Osteoblast (primary cell): ENCODE measurements around the gene MEGF10. TPM values are rescaled to one million over a fixed set of nuclear protein-coding genes. Genes with fewer than 3 reads are reported as not detected.

ENCODE experiments used
- DNase-seq: peaks from one replicate; pipeline ENCODE4 v3.0.0; 2011; ENCODE audit warnings: low spot score, mixed read lengths; ENCODE audit not compliant: insufficient read length; ENCODE audit errors: missing footprints
- H2AFZ ChIP-seq: 2 replicates; pipeline ENCODE4 v1.6.0; 2011; ENCODE audit warnings: mild to moderate bottlenecking, low read length
- H3K27ac ChIP-seq: 2 replicates; pipeline ENCODE4 v1.5.1; 2011; ENCODE audit warnings: mild to moderate bottlenecking, low read depth, low read length, moderate library complexity
- H3K27me3 ChIP-seq: 2 replicates; pipeline ENCODE4 v1.6.0; 2012; ENCODE audit warnings: mild to moderate bottlenecking, control low read depth, inconsistent platforms, low read length, moderate library complexity; ENCODE audit not compliant: insufficient read depth
- H3K36me3 ChIP-seq: 2 replicates; pipeline ENCODE4 v1.5.1; 2011; ENCODE audit warnings: mild to moderate bottlenecking, low read length, control low read depth, moderate library complexity; ENCODE audit not compliant: insufficient read depth
- H3K4me1 ChIP-seq: 2 replicates; pipeline ENCODE4 v1.5.1; 2011; ENCODE audit warnings: mild to moderate bottlenecking, low read length, control low read depth, moderate library complexity; ENCODE audit not compliant: insufficient read depth
- H3K4me2 ChIP-seq: 2 replicates; pipeline ENCODE4 v1.6.0; 2011; ENCODE audit warnings: mild to moderate bottlenecking, low read length; ENCODE audit not compliant: insufficient read depth
- H3K4me3 ChIP-seq: fragments of 200-600 bp; sonication (generic); 3 replicates; pipeline ENCODE4 v1.5.1; 2012; ENCODE audit warnings: mild to moderate bottlenecking, low read length, inconsistent platforms; ENCODE audit not compliant: insufficient read depth
- H3K79me2 ChIP-seq: 2 replicates; pipeline ENCODE4 v1.6.0; 2012; ENCODE audit warnings: mild to moderate bottlenecking, low read length, control low read depth, inconsistent platforms; ENCODE audit not compliant: insufficient read depth
- H3K9me3 ChIP-seq: 2 replicates; pipeline ENCODE4 v1.5.1; 2011; ENCODE audit warnings: low read depth, low read length, control low read depth
- H4K20me1 ChIP-seq: 2 replicates; pipeline ENCODE4 v1.6.0; 2012; ENCODE audit warnings: mild to moderate bottlenecking, low read length, control low read depth; ENCODE audit not compliant: insufficient read depth
- small RNA-seq: library from RNA; depleted of rRNA; stranded (forward); fragments of <200 nt; gene quantifications from one replicate; pipeline ENCODE3, GENCODE V24; 2012
- total RNA-seq: library from RNA; depleted of rRNA; stranded (reverse); fragments of >200 nt; gene quantifications from 2 replicates; pipeline ENCODE4 v1.2.3, GENCODE V29; 2012
- TF ChIP-seq, protein P1 (sequence below): IDR thresholded peaks from 2 replicates; pipeline ENCODE4 v1.5.1; 2011; ENCODE audit warnings: mild to moderate bottlenecking, low read depth, low read length, moderate library complexity; ENCODE audit errors: extremely low read depth

MEGF10 gene
- total RNA-seq, 1 donor = 1.4 TPM

GRCh38 chr5:127506616-127507015 is 216.0 kb downstream of the MEGF10 start:
- TF ChIP-seq, protein P1, sequence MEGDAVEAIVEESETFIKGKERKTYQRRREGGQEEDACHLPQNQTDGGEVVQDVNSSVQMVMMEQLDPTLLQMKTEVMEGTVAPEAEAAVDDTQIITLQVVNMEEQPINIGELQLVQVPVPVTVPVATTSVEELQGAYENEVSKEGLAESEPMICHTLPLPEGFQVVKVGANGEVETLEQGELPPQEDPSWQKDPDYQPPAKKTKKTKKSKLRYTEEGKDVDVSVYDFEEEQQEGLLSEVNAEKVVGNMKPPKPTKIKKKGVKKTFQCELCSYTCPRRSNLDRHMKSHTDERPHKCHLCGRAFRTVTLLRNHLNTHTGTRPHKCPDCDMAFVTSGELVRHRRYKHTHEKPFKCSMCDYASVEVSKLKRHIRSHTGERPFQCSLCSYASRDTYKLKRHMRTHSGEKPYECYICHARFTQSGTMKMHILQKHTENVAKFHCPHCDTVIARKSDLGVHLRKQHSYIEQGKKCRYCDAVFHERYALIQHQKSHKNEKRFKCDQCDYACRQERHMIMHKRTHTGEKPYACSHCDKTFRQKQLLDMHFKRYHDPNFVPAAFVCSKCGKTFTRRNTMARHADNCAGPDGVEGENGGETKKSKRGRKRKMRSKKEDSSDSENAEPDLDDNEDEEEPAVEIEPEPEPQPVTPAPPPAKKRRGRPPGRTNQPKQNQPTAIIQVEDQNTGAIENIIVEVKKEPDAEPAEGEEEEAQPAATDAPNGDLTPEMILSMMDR = no peak
- Histone ChIP-seq H3K27me3 (peaks cover 26% of the 10 kb centered on the region), H3K4me3 (no peak overlapping the region), H3K9me3 (no peaks in the 10 kb centered on the region), H3K79me2 (no peaks in the 10 kb centered on the region), H3K4me1 (no peaks in the 10 kb centered on the region), H3K4me2 (no peak overlapping the region), H4K20me1 (no peaks in the 10 kb centered on the region), H3K36me3 (no peaks in the 10 kb centered on the region), H3K27ac (no peak overlapping the region), H2AFZ (no peak overlapping the region)
- DNase-seq = no peak

DNA sequence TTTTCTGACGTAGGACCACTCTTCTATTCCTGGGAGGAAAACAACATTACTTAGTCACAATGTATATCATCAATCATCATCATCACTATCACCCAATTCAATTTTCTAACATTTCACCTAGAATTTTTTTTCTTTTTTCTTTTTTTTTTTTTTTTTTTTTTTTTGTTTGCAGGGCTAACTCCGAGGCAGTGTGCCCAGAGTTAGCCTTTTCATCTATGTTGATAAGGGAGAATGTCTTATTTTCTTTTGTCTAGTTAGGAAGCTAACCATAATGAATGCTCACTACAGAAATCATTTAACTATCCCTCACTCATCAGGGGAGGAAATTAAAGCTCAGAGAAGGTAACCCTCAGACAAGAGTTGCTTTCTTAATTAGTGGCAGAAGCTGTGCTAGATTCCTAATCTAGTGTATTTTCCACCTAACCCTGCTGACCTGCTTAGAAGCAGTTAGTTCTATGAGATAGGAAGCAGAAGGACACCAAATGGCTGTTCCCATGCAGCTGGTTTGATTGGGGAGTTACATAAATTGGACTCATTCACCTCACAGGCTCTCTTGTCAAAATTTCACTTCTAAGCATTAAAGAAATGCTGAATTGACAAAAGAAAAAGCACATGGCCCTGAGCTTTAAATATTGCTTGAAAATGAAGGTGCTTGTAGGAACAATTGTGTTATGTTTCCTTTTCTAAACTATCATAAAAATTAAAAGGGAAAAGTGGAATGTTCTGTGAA is 218.2 kb downstream of the MEGF10 start:
- Histone ChIP-seq H2AFZ (no peak overlapping the region), H4K20me1 (no peaks in the 10 kb centered on the region)

More for the DNA sequence above, 218.2 kb downstream of the MEGF10 start:
- H3K9me3 ChIP-seq = no peaks in the 10 kb centered on the region
- H3K36me3 ChIP-seq = no peaks in the 10 kb centered on the region
- H3K4me3 ChIP-seq = no peak overlapping the region
- H3K27me3 ChIP-seq = peaks cover 35% of the 10 kb centered on the region
- H3K4me1 ChIP-seq = no peaks in the 10 kb centered on the region
- H3K79me2 ChIP-seq = no peaks in the 10 kb centered on the region
- peak; percentile 4 for DNase-seq
- TF ChIP-seq, protein P1 = no peak
- no peak overlapping the region for H3K27ac ChIP-seq
- no peak overlapping the region for H3K4me2 ChIP-seq

Small RNA genes within 50 kb of the gene (small RNA-seq; reads per million reads assigned to genes)
- not detected for gene AC010424.1

Other genes with a start within 250 kb of the MEGF10 start
- gene C5orf63, start 217.3 kb upstream of the MEGF10 start, total RNA-seq = 2.2 and 3.5 TPM in 2 replicates
- gene PRRC1, start 226.8 kb downstream of the MEGF10 start, total RNA-seq = 86.0 and 91.6 TPM in 2 replicates